HepG2 (cell line): Measurements from ENCODE around the gene KBTBD3. TPM values are rescaled to one million over a fixed set of nuclear protein-coding genes. Genes with fewer than 3 reads are reported as not detected.

ENCODE experiments used
- ATAC-seq: fragments of 200-7000 bp; cut with Tn5 transposase; 3 replicates; pipeline ENCODE4 v1.9.1; 2020; ENCODE audit warnings: mild to moderate bottlenecking, moderate library complexity
- BruUV-seq: library from RNA; stranded (reverse); fragments of 400-500 nt; replicated peaks from 2 replicates; lab custom pipeline; 2021; lab: Mats Ljungman, UMichigan
- CTCF ChIA-PET: fragments of 300-600 bp; formaldehyde crosslinking; extraction: SDS; loops from one replicate; lab custom pipeline; 2021; ENCODE audit warnings: low total read pairs, inconsistent platforms, low intra/inter-chr PET ratio; lab: Yijun Ruan, JAX
- POLR2A ChIA-PET: fragments of 350-600 bp; sonication (Branson Sonifier 250); formaldehyde crosslinking; loops from one replicate; lab custom pipeline; 2020; ENCODE audit warnings: antibody characterized with exemption, inconsistent platforms; lab: Yijun Ruan, JAX
- DNase-seq: peaks from one replicate; pipeline ENCODE4 v3.0.0-alpha.2; 2015; ENCODE audit warnings: low spot score
- FAIRE-seq: peaks from 3 replicates; lab custom pipeline; 2011; peaks lifted over from hg19 to GRCh38; lab: Jason Lieb, UNC
- H2AFZ ChIP-seq: one replicate; pipeline ENCODE4 v1.6.1; 2011; ENCODE audit warnings: low read length, inconsistent platforms
- H3K27ac ChIP-seq: fragments of 300-600 bp; 3 replicates; pipeline ENCODE4 v1.8.0; 2011; ENCODE audit warnings: mixed run types, mild to moderate bottlenecking, mixed read lengths, low read length, inconsistent platforms; ENCODE audit not compliant: insufficient read depth; ENCODE audit errors: extremely low read length
- H3K27me3 ChIP-seq, 2 experiments: fragments of 200-600 bp in 1 of 2; 2 replicates in 1 of 2; 3 replicates in 1 of 2; pipeline versions ENCODE4 v1.6.0 to v1.8.0; 2011; ENCODE audit warnings: low read length in 2 of 2, mild to moderate bottlenecking in 2 of 2, moderate library complexity in 2 of 2, inconsistent platforms in 1 of 2; ENCODE audit not compliant: insufficient read depth in 2 of 2, control insufficient read depth in 1 of 2
- H3K36me3 ChIP-seq, 2 experiments: fragments of 200-600 bp in 1 of 2; replicated peaks in 1 of 2; 2 replicates in 1 of 2; 3 replicates in 1 of 2; pipeline versions ENCODE4 v1.5.1 to v1.8.0; 2011; ENCODE audit warnings: low read length in 2 of 2, inconsistent platforms in 1 of 2; ENCODE audit not compliant: insufficient read depth in 2 of 2, control insufficient read depth in 1 of 2
- H3K4me1 ChIP-seq: 2 replicates; pipeline ENCODE4 v1.5.1; 2012; ENCODE audit warnings: low read length, inconsistent platforms; ENCODE audit not compliant: insufficient read depth
- H3K4me2 ChIP-seq: 2 replicates; pipeline ENCODE4 v1.6.0; 2011; ENCODE audit warnings: low read depth, low read length, inconsistent platforms
- H3K4me3 ChIP-seq, 3 experiments: fragments of 200-600 bp in 1 of 3; sonication (generic), shearing (Covaris generic) in 1 of 3; replicated peaks in 1 of 3; 2 replicates each; pipeline ENCODE4 v1.5.1; 2011 to 2016; ENCODE audit warnings: low read length in 3 of 3, inconsistent platforms in 2 of 3, low read depth in 2 of 3, mild to moderate bottlenecking in 2 of 3, control low read depth in 1 of 3, mixed read lengths in 1 of 3; ENCODE audit not compliant: insufficient read depth in 1 of 3
- H3K79me2 ChIP-seq: one replicate; pipeline ENCODE4 v1.6.1; 2011; ENCODE audit warnings: low read length, inconsistent platforms; ENCODE audit not compliant: insufficient read depth
- H3K9ac ChIP-seq: 2 replicates; pipeline ENCODE4 v1.6.0; 2011; ENCODE audit warnings: mild to moderate bottlenecking, low read depth, low read length, inconsistent platforms; ENCODE audit not compliant: insufficient read depth
- H3K9me3 ChIP-seq: 2 replicates; pipeline ENCODE4 v1.5.1; 2012; ENCODE audit warnings: mild to moderate bottlenecking, low read length
- H4K20me1 ChIP-seq: 2 replicates; pipeline ENCODE4 v1.6.0; 2011; ENCODE audit warnings: inconsistent platforms, mild to moderate bottlenecking, low read length, moderate library complexity; ENCODE audit not compliant: insufficient read depth
- RAD51 ChIP-seq: fragments of 450-650 bp; IDR thresholded peaks from 2 replicates; pipeline ENCODE4 v1.6.1; 2016; ENCODE audit warnings: borderline replicate concordance
- USF2 ChIP-seq, 2 experiments: sonication (generic) in 1 of 2; formaldehyde crosslinking in 1 of 2; IDR thresholded peaks; 2 replicates each; pipeline versions ENCODE4 v1.5.1 to v1.6.1; 2011 to 2020; ENCODE audit warnings: borderline replicate concordance in 1 of 2, low read depth in 1 of 2, low read length in 1 of 2, mild to moderate bottlenecking in 1 of 2, missing genetic modification reagents in 1 of 2, moderate library complexity in 1 of 2
- ZNF646 ChIP-seq: sonication (generic); formaldehyde crosslinking; IDR thresholded peaks from 2 replicates; pipeline ENCODE4 v1.9.0; 2021; ENCODE audit warnings: mild to moderate bottlenecking, missing genetic modification reagents
- WGBS: methylation state at CpG from one replicate; pipeline ENCODE4 v1.1.6; 2017; ENCODE audit warnings: low lambda C conversion rate; 5-methylcytosine and 5-hydroxymethylcytosine counted together
- in situ Hi-C: cut with HindIII; loops from 2 replicates; pipeline ENCODE4 v1.10.0; 2017; ENCODE audit warnings: low pct_unique_long_range_greater_than_20kb; ENCODE audit not compliant: extremely low pct_ligation_motif_present
- intact Hi-C: fragments of 100-400 bp; cut with micrococcal nuclease; formaldehyde crosslinking; loops from one replicate; pipeline ENCODE4 v1.10.0; 2022; ENCODE audit not compliant: unreplicated experiment
- polyA plus RNA-seq, 8 experiments: library from polyadenylated mRNA; depleted of rRNA in 3 of 8; stranded (reverse) in 7 of 8; unstranded in 1 of 8; fragments of >200 nt; fragmentation: Illumina TruSeq in 4 of 8; extraction: Trizol in 4 of 8; gene quantifications; 2 replicates each; pipeline versions ENCODE4 v1.2.1 to v1.2.3, GENCODE V29; 2011 to 2016; ENCODE audit warnings: low read depth in 4 of 8, missing spikeins in 1 of 8, mixed read lengths in 1 of 8; ENCODE audit not compliant: insufficient read depth in 1 of 8
- total RNA-seq, 5 experiments: library from RNA; depleted of rRNA; stranded (reverse); fragments of >200 nt; fragmentation: Illumina TruSeq; extraction: Trizol; gene quantifications; 2 replicates each; pipeline ENCODE4 v1.2.3, GENCODE V29; 2016; ENCODE audit warnings: low read depth in 1 of 5

KBTBD3 gene
- total and polyA plus RNA-seq, 2 of the 13 experiments (the other 11 are each of a cell fraction or from before 2014, with no cell fraction given) = 1.8 to 7.4 TPM

- H4K20me1 ChIP-seq = no peaks in the 10 kb centered on the region
- H2AFZ ChIP-seq = no peak overlapping the region
- POLR2A ChIA-PET = no interaction called here
- H3K27ac ChIP-seq = no peak overlapping the region
- no peak for ATAC-seq
- no peak for DNase-seq
- no peaks in the 10 kb centered on the region for H3K79me2 ChIP-seq
- no peaks in the 10 kb centered on the region for H3K36me3 ChIP-seq
- H3K9me3 ChIP-seq = no peaks in the 10 kb centered on the region
- no peak for FAIRE-seq
- in situ Hi-C loops = no loop called here
- no peak overlapping the region for H3K4me3 ChIP-seq
- H3K4me2 ChIP-seq = no peak overlapping the region
- no peaks in the 10 kb centered on the region for H3K27me3 ChIP-seq
- CTCF ChIA-PET = no interaction called here
- 10% methylated on average over 3 of the region's 3 CpGs for WGBS
- no peak overlapping the region for H3K9ac ChIP-seq
- TF ChIP-seq ZNF646 (CRISPR knock-in tag) = no peak
- TF ChIP-seq RAD51 = peak; percentile 54; the same call in 1 of the 2 replicates
- peak; percentile 32; the same call in 1 of the 2 replicates for TF ChIP-seq USF2 (IDR thresholded peaks at IDR 0.05; ENCODE audit: low read depth, low read length)
- TF ChIP-seq USF2 (CRISPR knock-in tag; IDR thresholded peaks at IDR 0.05; ENCODE audit: borderline replicate concordance) = no peak
- H3K4me1 ChIP-seq = no peaks in the 10 kb centered on the region
- no TSS peak for BruUV-seq
- intact Hi-C loops = no loop called here
Observed at GRCh38 chr11:106031936-106032335, 45.2 kb downstream of the KBTBD3 start.
